Sigmoid colon (tissue), 4 donors: ENCODE data around the gene RIMS1.
A peak's percentile ranks its signal among the peaks of the same experiment; 100 is the strongest.

Experiments
- CTCF ChIP-seq, 4 experiments: fragments of 450-650 bp in 3 of 4; fragments of 200-600 bp in 1 of 4; IDR thresholded peaks; one replicate each; pipeline ENCODE4 v1.5.1; 2016 to 2019; ENCODE audit warnings: antibody characterized with exemption in 4 of 4, mild to moderate bottlenecking in 3 of 4, moderate library complexity in 2 of 4
- POLR2A ChIP-seq, 2 donors: fragments of 450-650 bp; IDR thresholded peaks; one replicate each; pipeline ENCODE4 v1.6.1; 2016; ENCODE audit warnings: antibody characterized with exemption in 2 of 2, mild to moderate bottlenecking in 2 of 2, moderate library complexity in 2 of 2
- POLR2AphosphoS5 ChIP-seq, 4 donors: sonication (generic); formaldehyde crosslinking; IDR thresholded peaks; one replicate each; pipeline ENCODE4 v1.6.1; 2017; ENCODE audit warnings: antibody characterized with exemption in 4 of 4

- TF ChIP-seq POLR2AphosphoS5 (IDR thresholded peaks at IDR 0.05): no peak
- peak; percentile 96 to 100 (median 100) for TF ChIP-seq CTCF (IDR thresholded peaks at IDR 0.05)
- TF ChIP-seq POLR2A (IDR thresholded peaks at IDR 0.05): no peak
Observed at GRCh38 chr6:72411872-72412708, 525.7 kb downstream of the RIMS1 start.
